ENCODE data around the gene GALNT11.

DNA sequence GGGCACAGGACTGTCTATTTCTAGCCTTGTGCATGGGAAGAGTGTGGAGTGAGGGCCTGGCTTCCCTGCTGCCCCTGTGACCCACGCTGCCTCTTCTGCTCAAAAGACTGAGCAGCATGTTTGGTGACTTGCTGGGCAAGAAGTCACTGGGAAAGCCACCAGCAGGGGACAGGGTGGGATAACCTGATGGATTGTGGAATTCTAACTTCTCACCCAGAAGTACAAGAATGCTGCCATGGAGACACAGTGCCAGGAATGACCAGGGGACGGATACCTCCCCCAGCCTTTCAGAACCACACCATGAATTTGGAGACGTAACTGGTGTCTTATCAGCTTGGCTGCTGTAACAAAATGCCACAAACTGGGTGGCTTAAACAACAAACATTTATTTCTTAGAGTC, 40.9 kb upstream of the GALNT11 start:
- TF ChIP-seq, protein P1, sequence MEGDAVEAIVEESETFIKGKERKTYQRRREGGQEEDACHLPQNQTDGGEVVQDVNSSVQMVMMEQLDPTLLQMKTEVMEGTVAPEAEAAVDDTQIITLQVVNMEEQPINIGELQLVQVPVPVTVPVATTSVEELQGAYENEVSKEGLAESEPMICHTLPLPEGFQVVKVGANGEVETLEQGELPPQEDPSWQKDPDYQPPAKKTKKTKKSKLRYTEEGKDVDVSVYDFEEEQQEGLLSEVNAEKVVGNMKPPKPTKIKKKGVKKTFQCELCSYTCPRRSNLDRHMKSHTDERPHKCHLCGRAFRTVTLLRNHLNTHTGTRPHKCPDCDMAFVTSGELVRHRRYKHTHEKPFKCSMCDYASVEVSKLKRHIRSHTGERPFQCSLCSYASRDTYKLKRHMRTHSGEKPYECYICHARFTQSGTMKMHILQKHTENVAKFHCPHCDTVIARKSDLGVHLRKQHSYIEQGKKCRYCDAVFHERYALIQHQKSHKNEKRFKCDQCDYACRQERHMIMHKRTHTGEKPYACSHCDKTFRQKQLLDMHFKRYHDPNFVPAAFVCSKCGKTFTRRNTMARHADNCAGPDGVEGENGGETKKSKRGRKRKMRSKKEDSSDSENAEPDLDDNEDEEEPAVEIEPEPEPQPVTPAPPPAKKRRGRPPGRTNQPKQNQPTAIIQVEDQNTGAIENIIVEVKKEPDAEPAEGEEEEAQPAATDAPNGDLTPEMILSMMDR (IDR thresholded peaks at IDR 0.05; ENCODE audit: low read depth, low read length, poor library complexity, severe bottlenecking), result no peak
- TF ChIP-seq EZH2phosphoT487 (IDR thresholded peaks at IDR 0.05; ENCODE audit: borderline replicate concordance, low read length), result no peak

All from DOHH2 (cell line).